WTC11 (cell line): ENCODE results near the gene SLC19A1. TPM values are rescaled to one million over a fixed set of nuclear protein-coding genes. Genes with fewer than 3 reads are reported as not detected.
"Not testable (repeated sequence)": the region's sequence is repeated elsewhere in the genome, so short reads cannot be mapped to it uniquely, and the experiment has no call there.

ENCODE experiments used
- ATAC-seq: fragments of 200-7000 bp; cut with Tn5 transposase; 2 replicates; pipeline ENCODE4 v1.10.0; 2021; ENCODE audit warnings: mild to moderate bottlenecking, moderate library complexity
- CTCF ChIA-PET: fragments of 300-600 bp; sonication (Branson Sonifier 250); formaldehyde crosslinking; loops from one replicate; lab custom pipeline; 2021; ENCODE audit warnings: antibody characterized with exemption; lab: Charles Lee
- POLR2A ChIA-PET: fragments of 350-600 bp; sonication (Branson Sonifier 250); formaldehyde crosslinking; loops from one replicate; lab custom pipeline; 2021; ENCODE audit warnings: antibody characterized with exemption; lab: Charles Lee
- DNase-seq: peaks from one replicate; pipeline ENCODE4 v3.0.0; 2021; ENCODE audit warnings: low spot score
- H3K27ac Mint-ChIP-seq: 2 replicates; pipeline ENCODE4 v1.8.0; 2021; ENCODE audit warnings: mixed read lengths
- H3K27me3 Mint-ChIP-seq: 2 replicates; pipeline ENCODE4 v1.8.0; 2021; ENCODE audit warnings: low read depth, mild to moderate bottlenecking, moderate library complexity, mixed read lengths
- H3K36me3 Mint-ChIP-seq: 2 replicates; pipeline ENCODE4 v1.8.0; 2021; ENCODE audit warnings: mixed read lengths
- H3K4me1 Mint-ChIP-seq: 2 replicates; pipeline ENCODE4 v1.8.0; 2022; ENCODE audit warnings: mixed read lengths
- H3K4me3 Mint-ChIP-seq: 2 replicates; pipeline ENCODE4 v1.8.0; 2021; ENCODE audit warnings: mild to moderate bottlenecking, moderate library complexity, mixed read lengths
- H3K9me3 Mint-ChIP-seq: 2 replicates; pipeline ENCODE4 v1.8.0; 2021; ENCODE audit warnings: mixed read lengths
- ARID4B ChIP-seq: sonication (generic); formaldehyde crosslinking; IDR thresholded peaks from 2 replicates; pipeline ENCODE4 v1.8.0; 2023; ENCODE audit warnings: missing genetic modification reagents, mild to moderate bottlenecking, borderline replicate concordance
- ATF2 ChIP-seq: sonication (generic); formaldehyde crosslinking; IDR thresholded peaks from 2 replicates; pipeline ENCODE4 v1.8.1; 2022; ENCODE audit warnings: low read depth, missing genetic modification reagents, borderline replicate concordance
- ATF3 ChIP-seq: sonication (generic); formaldehyde crosslinking; conservative IDR thresholded peaks from 2 replicates; pipeline ENCODE4 v1.8.1; 2022; ENCODE audit warnings: mild to moderate bottlenecking, missing genetic modification reagents
- E2F5 ChIP-seq: sonication (generic); formaldehyde crosslinking; IDR thresholded peaks from 2 replicates; pipeline ENCODE4 v1.8.1; 2022; ENCODE audit warnings: mild to moderate bottlenecking, moderate library complexity, missing genetic modification reagents
- EMX1 ChIP-seq: fragments of 250-450 bp; sonication (Bioruptor Pico); IDR thresholded peaks from 2 replicates; pipeline ENCODE4 v1.8.0; 2021; ENCODE audit warnings: mild to moderate bottlenecking
- ETV6 ChIP-seq: sonication (generic); formaldehyde crosslinking; IDR thresholded peaks from 2 replicates; pipeline ENCODE4 v1.8.1; 2022; ENCODE audit warnings: mild to moderate bottlenecking, missing genetic modification reagents
- FOXK1 ChIP-seq: sonication (generic); formaldehyde crosslinking; IDR thresholded peaks from 2 replicates; pipeline ENCODE4 v1.8.0; 2022; ENCODE audit warnings: mild to moderate bottlenecking, moderate library complexity, missing genetic modification reagents
- MAX ChIP-seq: sonication (generic); formaldehyde crosslinking; IDR thresholded peaks from 2 replicates; pipeline ENCODE4 v1.8.0; 2022; ENCODE audit warnings: mild to moderate bottlenecking, missing genetic modification reagents
- MYBL2 ChIP-seq: sonication (generic); formaldehyde crosslinking; IDR thresholded peaks from 2 replicates; pipeline ENCODE4 v1.8.1; 2023; ENCODE audit warnings: mild to moderate bottlenecking, moderate library complexity, missing genetic modification reagents
- NR1H2 ChIP-seq: sonication (generic); formaldehyde crosslinking; IDR thresholded peaks from 2 replicates; pipeline ENCODE4 v1.9.0; 2021; ENCODE audit warnings: mild to moderate bottlenecking, moderate library complexity, missing genetic modification reagents
- NR3C1 ChIP-seq: sonication (generic); formaldehyde crosslinking; conservative IDR thresholded peaks from 2 replicates; pipeline ENCODE4 v1.8.1; 2023; ENCODE audit warnings: low read depth, mild to moderate bottlenecking, missing genetic modification reagents
- PREB ChIP-seq: sonication (generic); formaldehyde crosslinking; IDR thresholded peaks from 2 replicates; pipeline ENCODE4 v1.8.1; 2022; ENCODE audit warnings: mild to moderate bottlenecking, missing genetic modification reagents, moderate library complexity, borderline replicate concordance
- RELA ChIP-seq: sonication (generic); formaldehyde crosslinking; IDR thresholded peaks from 2 replicates; pipeline ENCODE4 v1.8.1; 2022; ENCODE audit warnings: missing genetic modification reagents, mild to moderate bottlenecking, borderline replicate concordance
- STAT6 ChIP-seq: sonication (generic); formaldehyde crosslinking; conservative IDR thresholded peaks from 2 replicates; pipeline ENCODE4 v1.8.1; 2023; ENCODE audit warnings: mild to moderate bottlenecking, low read depth, missing genetic modification reagents, moderate library complexity
- ZNF121 ChIP-seq: sonication (generic); formaldehyde crosslinking; IDR thresholded peaks from 2 replicates; pipeline ENCODE4 v1.8.0; 2023; ENCODE audit warnings: missing genetic modification reagents
- ZNF423 ChIP-seq: fragments of 250-450 bp; sonication (Bioruptor Pico); IDR thresholded peaks from 2 replicates; pipeline ENCODE4 v2.1.2; 2022; ENCODE audit warnings: mild to moderate bottlenecking, moderate library complexity
- total RNA-seq: library from RNA; stranded (reverse); gene quantifications from 3 replicates; pipeline ENCODE4 v1.2.3, GENCODE V29; 2021

Gene SLC19A1
- total RNA-seq, 1 experiment from 2014 or later, result 29.8 TPM

GRCh38 chr21:45562402-45562801 lies 20.2 kb upstream of the SLC19A1 start (continued):
- no peak for TF ChIP-seq STAT6 (CRISPR knock-in tag)
- no peak for TF ChIP-seq EMX1 (CRISPR knock-in tag)
- TF ChIP-seq E2F5 (CRISPR knock-in tag), result no peak
- no peak for TF ChIP-seq NR1H2 (CRISPR knock-in tag)
- TF ChIP-seq ZNF121 (CRISPR knock-in tag), result no peak
- no peak for TF ChIP-seq ETV6 (CRISPR knock-in tag)

- ATAC-seq, H3K4me3 Mint-ChIP-seq, H3K36me3 Mint-ChIP-seq, CTCF ChIA-PET, DNase-seq, POLR2A ChIA-PET, H3K9me3 Mint-ChIP-seq, H3K27ac Mint-ChIP-seq: not testable (repeated sequence)
- Mint-ChIP-seq H3K4me1 (peaks cover 14% of the 10 kb centered on the region), H3K27me3 (peaks cover 17% of the 10 kb centered on the region)
Measured at GRCh38 chr21:45561241-45561640, 19.0 kb upstream of the SLC19A1 start.

GRCh38 chr21:45560106-45561021 lies 18.1 kb upstream of the SLC19A1 start:
- H3K27ac Mint-ChIP-seq, result no peak overlapping the region
- no peaks in the 10 kb centered on the region for H3K36me3 Mint-ChIP-seq
- no peak overlapping the region for H3K4me3 Mint-ChIP-seq
- ChIA-PET POLR2A (no interaction called here), CTCF (interaction anchor here (0.5 to 1.5 kb wide), 3 partner anchors 15 to 82 kb away, joined by 3 to 6 read pairs (median 6); no protein-coding TSS in a partner anchor)
- ATAC-seq (no peak), DNase-seq (no peak)
- peaks cover 10% of the 10 kb centered on the region for H3K9me3 Mint-ChIP-seq
- peaks cover 17% of the 10 kb centered on the region for H3K27me3 Mint-ChIP-seq
- peaks cover 14% of the 10 kb centered on the region for H3K4me1 Mint-ChIP-seq
- no peak for TF ChIP-seq ZNF423 (CRISPR knock-in tag)
- TF ChIP-seq ATF2, result no peak
- TF ChIP-seq RELA (CRISPR knock-in tag), result no peak
- no peak for TF ChIP-seq STAT6 (CRISPR knock-in tag)
- TF ChIP-seq ARID4B (CRISPR knock-in tag), result no peak
- no peak for TF ChIP-seq MYBL2
- TF ChIP-seq NR3C1, result no peak
- TF ChIP-seq PREB (CRISPR knock-in tag), result no peak
- TF ChIP-seq FOXK1 (CRISPR knock-in tag), result no peak
- no peak for TF ChIP-seq MAX (CRISPR knock-in tag)
- no peak for TF ChIP-seq ATF3 (CRISPR knock-in tag)
